ENCODE measurements around the gene CLIC1.

Gene CLIC1

GRCh38 chr6:31686483-31686882 is 49.8 kb downstream of the CLIC1 start:
- no peak for TF ChIP-seq CTCF (IDR thresholded peaks at IDR 0.05)

- TF ChIP-seq CTCF (IDR thresholded peaks at IDR 0.05), result no peak
Observed at GRCh38 chr6:31683591-31683990, 52.7 kb downstream of the CLIC1 start.

GRCh38 chr6:31681135-31681671 is 55.1 kb downstream of the CLIC1 start:
- TF ChIP-seq CTCF (IDR thresholded peaks at IDR 0.05), result no peak

Measured in LNCAP (cell line).